GM19438 (cell line): Measurements from ENCODE around the gene MUC2.

ENCODE experiments used
- ATAC-seq: cut with Tn5 transposase; IDR thresholded peaks from one replicate; pipeline ENCODE4 v1.9.1; 2021; ENCODE audit warnings: low read depth; ENCODE audit not compliant: unreplicated experiment

MUC2 gene

DNA sequence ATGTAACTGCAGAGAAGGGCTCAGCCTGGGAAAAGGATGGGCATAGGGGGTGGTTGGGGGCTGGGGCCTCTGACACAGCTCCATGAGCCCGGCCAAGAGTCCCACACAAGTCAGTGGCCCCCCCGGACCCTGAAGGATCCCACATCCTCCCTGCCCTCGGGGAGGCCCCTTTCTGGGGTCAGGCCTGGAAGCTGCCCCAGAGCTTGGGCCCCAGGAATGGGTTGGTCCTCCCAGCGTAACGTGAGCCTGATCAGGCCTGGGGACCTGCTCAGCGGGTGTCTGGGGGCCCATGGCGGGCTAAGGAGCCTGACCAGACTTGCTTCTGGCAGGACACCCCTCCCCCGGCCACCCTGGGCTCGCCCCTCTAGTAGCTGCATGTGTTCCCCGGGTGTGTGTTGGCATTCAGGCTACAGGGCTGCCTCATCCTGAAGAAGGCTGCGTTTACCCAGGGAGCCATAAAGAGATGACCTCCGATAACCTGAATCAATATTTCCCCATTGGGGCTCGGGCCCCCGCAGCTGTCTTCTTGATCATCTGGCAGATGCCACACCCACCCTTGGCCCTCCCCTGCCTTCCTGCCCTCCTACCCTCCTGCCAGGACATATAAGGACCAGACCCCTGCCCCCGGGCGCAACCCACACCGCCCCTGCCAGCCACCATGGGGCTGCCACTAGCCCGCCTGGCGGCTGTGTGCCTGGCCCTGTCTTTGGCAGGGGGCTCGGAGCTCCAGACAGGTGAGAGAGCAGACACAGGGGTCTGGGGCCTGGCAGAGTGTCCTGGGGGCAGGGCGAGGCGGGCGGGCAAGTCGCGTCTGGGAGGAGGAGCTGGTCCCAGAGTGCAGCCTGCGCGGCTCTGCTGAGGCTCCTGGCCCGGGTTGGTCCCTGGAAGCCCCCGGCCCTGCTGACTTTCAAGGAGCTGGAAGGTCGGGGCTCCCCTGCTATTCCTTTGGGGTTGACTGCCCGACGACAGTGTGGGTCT is at the start of gene MUC2:
Gene MUC2, plus strand, starts transcription at position 631 of the 978 bp plus-strand sequence.
- ATAC-seq = no peak

DNA sequence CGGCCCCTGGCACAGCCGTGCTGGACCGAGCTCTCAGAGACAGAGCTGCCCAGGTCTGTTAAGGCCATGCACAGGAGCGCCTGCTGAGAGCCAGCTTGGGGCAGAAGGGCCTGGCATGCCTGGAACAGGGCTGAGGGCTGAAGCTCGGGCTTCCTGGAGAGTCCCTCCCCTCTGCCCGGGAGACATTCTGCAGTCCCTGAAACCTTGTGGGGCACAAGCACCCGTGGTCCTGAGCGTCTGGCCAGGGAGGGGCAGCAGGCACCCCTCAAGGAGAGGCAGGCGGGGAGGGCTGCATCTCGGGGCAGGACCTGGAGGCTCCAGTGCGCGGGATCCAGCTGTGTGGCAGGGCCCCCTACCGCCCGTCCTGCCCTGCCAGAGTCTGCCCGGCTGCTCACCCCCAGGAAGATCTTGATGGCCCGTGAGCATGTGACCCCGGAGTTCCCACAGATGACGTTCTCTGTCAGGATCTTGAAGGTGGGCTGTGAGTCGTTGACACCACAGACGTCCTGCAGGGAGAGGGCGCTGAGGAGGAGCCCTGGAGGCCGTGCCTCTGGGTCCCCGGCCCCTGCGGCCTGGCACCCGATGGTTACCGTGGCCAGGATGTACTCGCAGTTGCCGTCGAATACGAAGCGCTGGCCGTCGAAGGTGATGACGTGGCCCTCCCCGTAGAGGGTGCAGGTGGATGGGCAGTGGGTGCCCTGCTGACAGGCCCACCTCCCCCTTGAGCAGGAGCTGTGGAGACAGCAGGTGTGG is 49.1 kb upstream of the MUC2 start:
- ATAC-seq = no peak

DNA sequence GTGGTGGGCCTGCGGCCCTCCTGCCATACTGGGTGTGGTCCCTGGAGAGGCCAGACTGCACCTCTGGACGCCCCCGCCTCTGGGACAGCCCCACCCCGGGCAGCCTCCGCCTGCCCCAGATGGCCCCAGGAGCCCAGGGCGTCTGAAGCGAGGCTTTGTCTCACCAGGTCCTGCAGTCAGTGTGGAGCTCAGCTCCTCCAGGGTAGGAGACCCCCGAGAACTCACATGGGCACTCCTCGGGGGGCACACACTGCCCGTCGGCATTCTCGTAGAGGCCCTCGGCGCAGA is 48.6 kb upstream of the MUC2 start:
- ATAC-seq = no peak

DNA sequence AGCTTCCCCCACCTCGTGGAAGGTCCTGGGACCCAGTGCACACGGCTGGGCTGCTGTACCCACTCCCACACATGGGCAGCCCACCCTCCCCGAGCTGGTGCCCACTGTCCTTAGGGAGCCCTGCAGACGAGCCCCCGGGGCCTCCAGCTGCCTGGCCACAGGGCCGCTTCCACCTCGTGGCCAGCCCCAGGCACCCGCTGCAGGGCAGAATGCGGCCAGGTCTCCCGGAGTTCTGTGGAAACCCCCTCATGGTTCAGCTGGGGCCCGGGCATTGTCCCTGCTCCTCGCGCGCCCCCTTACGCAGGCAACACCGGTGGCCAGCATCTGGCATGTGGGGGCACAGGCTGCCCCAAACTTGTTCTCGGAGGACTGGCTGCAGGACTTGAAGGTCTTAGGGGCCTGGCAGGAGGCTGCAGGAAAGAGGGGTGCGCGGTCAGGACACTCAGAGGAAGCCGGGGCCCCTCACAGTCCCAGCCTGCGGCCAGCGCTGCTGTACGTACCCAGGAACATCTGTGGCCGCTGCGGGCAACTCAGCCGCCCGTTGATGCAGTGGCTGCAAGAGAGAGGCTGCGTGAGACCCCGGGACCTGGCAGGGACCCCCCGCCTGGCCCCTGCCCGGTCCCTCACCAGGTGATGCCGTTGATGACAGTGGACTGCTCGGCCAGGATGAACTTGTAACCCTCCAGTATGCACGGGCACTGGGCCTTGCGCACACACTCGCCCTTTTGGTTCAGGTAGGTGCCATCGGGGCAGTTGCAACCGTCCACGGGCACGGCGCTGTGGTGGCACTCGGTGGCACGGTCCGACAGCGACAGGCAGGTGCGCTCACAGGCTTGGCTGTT is 47.8 kb upstream of the MUC2 start:
- ATAC-seq = no peak

DNA sequence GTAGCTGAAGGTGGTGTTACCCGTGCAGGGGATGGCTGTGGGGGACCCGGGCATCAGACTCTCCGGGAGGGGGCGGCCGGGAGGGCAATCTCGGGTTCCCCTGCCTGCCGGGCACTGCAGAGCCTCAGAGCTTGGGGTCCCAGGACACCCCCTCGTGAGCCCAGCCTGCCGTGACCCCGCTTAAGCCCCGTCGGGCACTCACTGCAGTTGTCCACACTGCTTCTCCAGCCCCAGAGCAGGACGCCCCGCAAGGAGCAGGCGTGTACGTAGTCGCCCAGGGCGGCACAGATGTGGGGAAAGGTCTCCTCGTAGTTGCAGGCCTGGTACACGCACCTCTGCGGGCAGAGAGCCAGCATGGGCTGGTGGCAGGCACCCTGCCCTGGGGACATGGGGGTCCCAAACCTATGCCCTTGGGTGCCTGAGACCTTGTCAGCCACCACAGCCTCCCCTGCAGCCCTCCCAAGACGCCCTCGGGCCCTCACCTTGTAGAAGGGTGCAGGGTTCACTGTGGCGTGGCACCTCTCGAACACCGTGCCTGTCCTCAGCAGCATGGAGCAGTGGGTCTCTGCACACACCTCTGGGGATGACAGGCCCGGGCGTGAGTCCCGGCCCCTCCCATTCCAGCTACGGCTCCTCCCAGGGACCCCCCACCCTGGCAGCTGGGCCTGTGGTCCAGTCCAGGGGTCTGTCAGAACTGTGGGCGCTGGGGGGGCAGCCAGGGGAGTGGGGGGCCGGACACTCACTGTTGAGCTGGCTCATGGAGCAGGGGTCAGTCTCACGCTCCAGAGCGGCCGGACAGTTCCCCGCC is 47.0 kb upstream of the MUC2 start:
- no peak for ATAC-seq

DNA sequence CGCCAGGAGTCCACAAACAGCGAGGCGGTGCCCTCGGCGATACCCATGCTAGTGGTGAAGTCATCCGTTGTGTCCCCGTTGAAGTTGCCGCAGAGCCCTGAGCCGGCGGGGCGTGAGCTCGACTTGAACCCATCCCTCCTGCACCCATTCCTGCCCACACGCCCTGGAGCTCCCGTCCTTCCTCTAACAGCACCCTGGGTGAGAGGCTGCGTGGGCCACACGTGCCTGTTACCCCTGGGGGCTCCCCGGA is 46.5 kb upstream of the MUC2 start:
- ATAC-seq = no peak

DNA sequence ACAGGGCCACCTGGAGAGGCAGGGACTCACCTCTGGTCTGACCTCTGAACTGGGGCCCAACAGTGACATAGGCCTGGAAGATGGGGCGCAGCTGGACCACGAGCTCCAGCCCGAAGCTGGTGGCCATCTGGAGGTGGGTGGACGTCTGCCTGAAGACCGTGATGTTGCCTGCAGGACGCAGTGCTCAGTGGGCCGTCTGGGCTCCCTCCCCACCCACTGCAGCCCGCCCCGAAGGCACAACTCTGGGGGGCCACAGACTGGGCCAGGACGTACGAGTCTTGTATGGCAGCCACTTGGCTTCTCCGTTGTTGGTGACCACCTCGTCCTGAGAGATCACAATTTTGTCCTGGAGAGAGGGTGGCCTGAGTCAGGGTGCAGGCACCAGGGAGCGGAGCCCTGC is 46.1 kb upstream of the MUC2 start:
- ATAC-seq = no peak

DNA sequence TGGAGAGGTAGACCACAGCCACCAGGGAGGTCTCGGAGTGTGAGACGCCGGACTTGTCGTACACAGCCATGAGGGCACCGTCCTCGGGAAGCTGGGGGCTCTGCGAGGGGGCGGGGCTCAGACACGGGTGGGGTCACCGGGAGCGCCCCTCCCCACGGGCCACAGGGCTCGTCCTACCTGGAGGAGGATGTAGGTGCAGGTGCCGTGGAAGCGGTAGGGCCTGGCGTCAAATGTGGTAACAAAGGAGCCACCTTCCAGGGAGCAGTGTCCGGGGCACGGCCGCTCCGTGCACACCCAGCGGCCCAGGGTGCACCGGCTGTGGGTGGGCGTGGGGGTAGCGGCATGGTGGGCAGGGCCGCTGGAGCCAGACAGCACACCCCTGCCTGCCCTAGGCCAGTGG is 45.6 kb upstream of the MUC2 start:
- no peak for ATAC-seq

DNA sequence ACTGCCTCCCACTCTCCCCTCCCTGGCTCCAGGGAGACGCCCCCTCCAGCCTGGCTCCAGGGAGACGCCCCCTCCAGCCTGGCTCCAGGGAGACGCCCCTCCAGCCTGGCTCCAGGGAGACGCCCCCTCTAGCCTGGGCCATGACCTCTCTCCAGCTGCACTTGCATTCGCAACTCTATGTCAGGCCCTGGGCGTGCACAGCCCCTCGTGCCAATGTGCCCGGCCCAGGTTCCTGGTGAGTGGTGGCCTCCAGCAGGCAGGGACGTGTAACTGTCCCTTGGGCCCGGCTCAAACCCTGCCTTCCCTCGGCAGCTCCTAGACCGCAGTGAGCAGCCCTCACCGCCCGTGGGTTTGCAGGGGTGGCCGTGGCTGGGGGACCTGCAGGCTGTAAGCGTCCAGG is 45.0 kb upstream of the MUC2 start:
- ATAC-seq = no peak

DNA sequence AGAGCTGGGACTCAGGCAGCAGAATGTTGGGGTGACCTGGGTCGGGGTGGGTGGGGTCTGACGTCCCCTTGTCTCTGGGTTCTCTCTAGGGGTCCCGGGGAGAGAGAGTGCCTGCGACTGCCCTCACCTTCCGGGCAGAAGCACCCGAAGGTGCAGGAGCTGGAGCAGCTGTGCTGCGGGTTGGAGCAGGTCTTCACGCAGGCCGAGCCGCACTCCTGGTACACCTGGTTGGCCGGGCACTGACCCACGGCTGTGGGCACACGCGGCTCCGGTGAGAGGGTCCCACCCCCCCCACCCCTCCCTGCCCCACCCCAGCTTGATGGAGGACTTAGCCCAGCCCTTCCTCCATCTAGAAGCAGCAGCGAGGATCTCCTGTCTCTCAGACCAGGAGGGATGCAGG is 44.6 kb upstream of the MUC2 start:
- no peak for ATAC-seq

DNA sequence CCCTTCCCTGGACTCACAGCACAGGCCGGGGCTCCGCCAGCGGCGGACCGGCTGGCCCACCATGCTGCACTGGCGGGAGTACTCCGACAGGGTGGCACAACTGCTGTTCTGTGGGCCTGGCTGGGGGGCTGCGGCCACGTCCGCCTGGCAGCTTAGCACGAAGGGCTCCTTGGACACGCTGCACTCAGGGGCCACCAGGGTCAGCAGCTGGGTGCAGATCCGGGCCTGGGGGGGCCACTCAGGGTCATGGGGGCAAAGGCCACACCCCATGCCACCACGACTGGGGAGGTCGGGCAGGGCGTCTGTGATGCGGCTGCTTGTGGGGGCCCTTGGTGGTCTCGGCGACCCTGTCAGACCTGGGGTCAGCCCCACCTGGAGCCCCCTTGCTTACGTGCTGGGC is 44.1 kb upstream of the MUC2 start:
- ATAC-seq = no peak

DNA sequence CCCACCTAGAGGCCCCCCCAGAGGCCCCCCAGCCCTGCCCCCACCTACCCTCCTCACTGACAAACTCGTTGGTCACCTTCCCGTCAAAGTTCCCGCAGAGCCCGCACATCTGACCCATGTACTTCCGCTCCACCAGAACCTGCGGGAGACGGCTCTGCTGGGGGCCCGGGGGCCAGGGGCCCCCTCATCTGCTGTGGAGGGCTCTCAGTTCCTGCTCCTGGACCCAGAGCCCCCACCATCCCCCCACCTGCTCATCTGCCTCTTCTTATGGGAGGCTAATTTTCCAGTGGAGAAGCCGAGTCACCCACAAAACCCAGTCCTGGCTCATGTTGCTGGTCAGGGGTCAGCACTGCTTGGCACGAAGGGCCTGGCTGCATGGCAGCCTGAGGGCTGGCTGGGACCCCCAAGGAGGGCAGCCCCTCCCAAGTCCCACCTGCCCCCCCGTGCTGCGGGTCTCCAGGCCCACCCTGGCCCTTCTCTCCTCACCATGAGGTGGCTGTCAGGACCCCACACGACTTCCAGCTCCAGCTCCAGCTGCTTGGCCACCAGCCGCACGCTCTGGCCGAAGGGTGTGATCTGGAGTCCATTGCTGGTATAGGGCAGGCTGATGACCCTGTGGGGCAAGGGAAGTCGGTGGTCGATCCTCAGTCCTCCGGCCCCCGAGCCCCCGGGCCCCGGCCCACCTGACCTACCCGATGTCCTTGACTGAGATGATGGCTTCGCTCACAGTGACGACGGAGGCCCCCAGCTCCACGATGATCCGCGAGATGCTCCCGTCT is 43.4 kb upstream of the MUC2 start:
- ATAC-seq = no peak

DNA sequence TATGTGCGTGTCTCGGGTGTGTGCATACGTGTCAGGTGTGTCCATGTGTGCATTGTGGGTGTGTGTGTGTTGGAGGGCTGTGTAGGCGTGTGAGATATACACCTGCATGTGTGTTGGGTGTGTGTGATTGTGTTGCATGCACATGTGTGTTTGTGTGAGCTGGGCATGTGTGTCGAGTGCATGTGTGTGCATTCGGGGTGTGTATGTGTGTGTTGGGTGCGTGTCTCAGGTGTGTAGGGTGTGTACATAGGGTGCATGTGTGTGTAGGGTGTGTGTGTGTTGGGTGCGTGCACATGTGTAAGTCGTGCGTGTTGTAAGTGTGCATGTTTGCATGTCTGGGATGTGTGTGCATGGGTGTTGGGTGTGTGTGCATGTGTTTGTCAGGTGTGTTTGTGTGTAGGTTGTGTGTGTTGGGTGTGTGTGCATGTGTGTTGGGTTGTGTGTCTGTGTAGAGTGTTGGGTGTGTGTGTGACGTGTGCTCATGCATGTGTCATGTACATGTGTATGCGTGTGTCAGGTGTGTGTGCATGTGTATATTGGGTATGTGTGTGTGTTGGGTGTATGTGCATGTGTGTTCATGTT is 42.3 kb upstream of the MUC2 start:
- no peak for ATAC-seq

DNA sequence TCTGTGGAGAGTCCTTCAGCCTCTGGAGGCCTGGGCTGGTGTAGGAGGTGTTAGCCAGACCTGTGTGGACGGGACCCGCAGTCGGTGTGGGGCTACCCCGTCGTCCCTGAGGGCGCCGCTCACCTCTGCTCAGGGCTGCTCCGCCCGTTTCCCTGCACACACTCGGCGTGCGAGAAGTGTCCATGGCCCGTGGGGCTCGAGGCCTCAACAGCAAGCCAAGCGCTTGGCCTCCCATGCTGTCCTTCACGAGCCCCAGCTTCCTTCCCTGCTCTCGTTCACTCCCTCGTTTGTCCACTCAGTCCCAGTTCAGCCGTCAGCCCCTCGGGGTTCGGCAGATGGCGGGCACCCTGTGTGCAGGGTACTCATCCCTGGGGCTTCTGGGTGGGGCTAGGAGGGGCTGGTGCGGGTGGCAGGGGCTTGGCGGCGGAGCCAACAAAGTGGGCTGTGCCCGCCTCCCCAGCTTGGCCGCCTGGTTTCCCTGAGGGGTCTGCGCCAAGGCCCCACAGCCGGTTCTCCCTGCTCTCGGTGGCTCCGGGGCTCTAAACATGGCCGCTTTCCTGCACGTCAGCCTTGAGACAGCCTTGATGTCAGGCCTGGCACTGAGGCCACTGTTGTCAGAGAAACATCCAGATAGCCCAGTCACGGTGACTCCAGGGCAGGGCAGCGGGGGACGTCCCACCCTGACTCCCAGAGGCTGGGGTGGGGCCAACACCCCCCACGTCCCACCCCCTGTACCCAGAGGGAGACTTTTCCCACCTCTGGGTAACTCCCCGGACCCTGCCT is 41.5 kb upstream of the MUC2 start:
- no peak for ATAC-seq

DNA sequence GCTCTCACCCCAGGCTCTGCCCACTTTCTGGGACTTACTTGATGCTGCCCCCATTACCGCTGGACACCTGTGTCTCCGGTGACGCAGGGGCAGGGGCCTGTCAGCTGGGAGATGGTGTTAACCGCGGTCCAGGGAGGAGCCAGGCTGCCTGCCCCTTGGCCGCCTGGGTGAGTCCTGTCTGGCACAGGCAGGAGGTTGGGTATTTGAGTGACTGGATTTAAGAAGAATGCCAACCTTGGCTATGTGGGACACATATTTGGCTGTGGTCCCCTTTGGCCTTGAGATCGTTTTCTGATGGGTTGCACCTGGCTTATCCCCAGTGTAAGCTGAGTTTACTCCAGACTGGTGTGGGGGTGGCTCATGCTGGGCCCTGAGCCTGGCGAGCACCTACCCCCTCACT is 40.7 kb upstream of the MUC2 start:
- no peak for ATAC-seq

DNA sequence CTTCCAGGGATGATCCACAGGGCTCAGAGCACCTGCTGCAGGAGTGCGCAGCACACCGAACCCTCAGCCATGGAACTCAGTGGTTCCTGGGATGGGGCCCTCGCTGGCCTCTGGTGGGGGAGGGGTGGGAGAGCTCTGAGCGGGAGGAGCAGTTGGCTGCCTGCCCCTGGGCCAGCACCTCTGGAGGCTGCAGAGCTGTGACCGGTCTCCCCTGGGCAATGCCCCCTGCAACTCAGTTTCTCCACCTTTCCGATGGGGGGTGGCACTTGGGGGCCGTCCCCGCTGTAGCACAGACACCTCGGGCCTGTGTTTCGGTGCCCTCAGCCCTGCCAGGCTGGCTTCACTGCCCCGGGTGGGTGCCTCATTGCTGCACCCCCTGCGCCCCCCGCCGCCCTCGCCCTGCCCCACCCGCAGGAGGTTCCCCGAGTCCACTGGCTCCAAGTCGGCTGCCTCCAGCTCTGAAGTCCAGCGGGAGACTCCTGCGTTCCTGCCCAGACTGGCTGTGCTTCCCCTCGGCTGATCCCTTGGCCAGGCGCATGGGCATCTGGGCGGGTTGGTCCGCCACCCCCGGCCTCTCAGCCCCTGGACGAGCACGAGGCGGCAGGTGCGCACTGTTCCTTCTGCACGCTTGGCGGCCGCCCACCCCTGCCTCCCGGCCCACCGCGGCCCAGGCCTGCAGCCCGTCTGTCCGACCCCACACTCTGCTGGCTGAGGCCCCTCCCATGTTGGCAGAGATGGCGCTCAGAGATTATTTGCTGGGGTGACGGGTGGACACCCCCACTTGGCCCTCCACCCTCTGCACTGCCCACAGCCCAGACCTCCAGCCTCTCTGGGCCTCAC is 40.0 kb upstream of the MUC2 start:
- no peak for ATAC-seq

DNA sequence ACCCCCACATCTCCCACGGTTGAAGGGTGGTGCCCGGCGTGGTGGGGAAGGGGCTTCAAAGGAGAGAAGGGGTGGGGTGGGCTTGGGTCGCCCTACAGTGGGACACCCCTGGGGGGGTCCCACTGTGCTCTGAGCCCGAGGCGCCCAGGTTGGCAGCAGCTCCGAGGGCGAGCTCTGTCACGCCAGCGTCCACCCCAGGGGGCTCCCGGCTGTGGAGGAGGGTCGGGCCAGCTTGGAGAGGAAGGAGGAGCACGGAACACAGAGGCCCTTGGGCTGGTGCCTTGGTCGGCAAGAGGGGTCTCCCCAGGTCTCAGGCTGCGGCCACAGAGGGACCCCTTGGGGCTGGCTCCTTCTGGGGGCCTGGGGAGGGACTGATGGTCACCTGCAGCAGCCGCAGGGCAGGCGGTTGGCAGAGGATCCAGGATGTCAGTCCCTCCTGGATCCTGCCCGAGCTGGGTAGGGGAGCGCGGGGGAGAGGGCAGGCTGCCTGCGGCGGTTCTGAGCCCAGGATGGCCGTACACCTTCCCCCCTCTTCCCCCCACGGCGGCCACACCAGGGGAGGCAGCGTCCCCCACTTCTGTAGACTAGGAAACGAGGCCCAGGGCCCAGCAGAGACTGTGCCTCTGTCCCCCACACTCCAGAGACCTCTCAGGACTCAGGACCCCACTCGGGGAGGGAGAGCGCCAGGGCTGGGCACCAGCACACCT is 38.9 kb upstream of the MUC2 start:
- ATAC-seq = no peak
